GM12864 (cell line): ENCODE data around the gene LDHAL6A.

Experiments
- DNase-seq: peaks from one replicate; pipeline ENCODE4 v3.0.0-alpha.2; 2011; ENCODE audit warnings: low read depth
- H3K4me3 ChIP-seq: 2 replicates; pipeline ENCODE4 v1.5.1; 2011; ENCODE audit warnings: mild to moderate bottlenecking, low read depth, low read length, control low read depth
- TF ChIP-seq, protein P1 (sequence below): IDR thresholded peaks from 2 replicates; pipeline ENCODE4 v1.5.1; 2011; ENCODE audit warnings: low read depth, mild to moderate bottlenecking, moderate library complexity, low read length, control low read depth, inconsistent platforms; ENCODE audit errors: missing control alignments

Gene LDHAL6A

DNA sequence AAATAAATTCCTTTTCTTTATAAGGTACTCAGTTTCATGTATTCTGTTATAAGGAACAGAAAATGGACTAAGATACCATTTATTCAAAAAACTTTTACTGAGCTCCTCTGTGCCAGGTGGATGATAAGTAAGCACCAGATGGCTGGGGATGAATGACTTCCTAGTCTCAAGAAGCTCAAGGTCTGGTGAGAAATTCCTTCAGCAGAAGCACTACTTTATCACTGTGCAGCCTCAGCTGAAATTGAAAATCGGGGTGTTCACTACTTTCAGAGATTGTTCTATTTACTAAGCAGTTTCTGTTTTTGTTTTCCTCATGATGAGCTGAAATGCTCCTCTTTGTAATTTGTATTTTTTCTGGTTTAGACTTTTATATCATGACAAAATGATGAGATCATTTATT, 7.8 kb downstream of the LDHAL6A start:
- TF ChIP-seq, protein P1, sequence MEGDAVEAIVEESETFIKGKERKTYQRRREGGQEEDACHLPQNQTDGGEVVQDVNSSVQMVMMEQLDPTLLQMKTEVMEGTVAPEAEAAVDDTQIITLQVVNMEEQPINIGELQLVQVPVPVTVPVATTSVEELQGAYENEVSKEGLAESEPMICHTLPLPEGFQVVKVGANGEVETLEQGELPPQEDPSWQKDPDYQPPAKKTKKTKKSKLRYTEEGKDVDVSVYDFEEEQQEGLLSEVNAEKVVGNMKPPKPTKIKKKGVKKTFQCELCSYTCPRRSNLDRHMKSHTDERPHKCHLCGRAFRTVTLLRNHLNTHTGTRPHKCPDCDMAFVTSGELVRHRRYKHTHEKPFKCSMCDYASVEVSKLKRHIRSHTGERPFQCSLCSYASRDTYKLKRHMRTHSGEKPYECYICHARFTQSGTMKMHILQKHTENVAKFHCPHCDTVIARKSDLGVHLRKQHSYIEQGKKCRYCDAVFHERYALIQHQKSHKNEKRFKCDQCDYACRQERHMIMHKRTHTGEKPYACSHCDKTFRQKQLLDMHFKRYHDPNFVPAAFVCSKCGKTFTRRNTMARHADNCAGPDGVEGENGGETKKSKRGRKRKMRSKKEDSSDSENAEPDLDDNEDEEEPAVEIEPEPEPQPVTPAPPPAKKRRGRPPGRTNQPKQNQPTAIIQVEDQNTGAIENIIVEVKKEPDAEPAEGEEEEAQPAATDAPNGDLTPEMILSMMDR: no peak
- DNase-seq: peak; percentile 45
- H3K4me3 ChIP-seq: no peak overlapping the region

DNA sequence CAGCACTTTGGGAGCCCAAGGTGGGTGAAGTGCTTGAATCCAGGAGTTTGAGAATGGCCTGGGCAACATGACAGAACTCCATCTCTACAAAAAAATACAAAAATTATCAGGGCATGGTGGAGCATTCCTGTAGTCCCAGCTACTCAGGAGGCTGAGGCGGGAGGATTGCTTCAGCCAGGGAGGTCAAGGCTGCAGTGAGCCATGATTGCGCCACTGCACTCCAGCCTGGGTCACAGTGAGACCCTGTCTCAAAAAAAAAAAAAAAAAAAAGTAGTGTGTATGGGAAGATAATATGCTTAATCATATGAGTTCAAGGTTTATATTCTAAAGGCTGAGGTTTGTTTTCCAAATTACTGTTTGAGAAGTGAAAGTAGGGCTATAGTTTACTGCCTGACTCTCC, 10.7 kb downstream of the LDHAL6A start:
- DNase-seq: no peak
- H3K4me3 ChIP-seq: no peak overlapping the region
- TF ChIP-seq, protein P1: no peak

DNA sequence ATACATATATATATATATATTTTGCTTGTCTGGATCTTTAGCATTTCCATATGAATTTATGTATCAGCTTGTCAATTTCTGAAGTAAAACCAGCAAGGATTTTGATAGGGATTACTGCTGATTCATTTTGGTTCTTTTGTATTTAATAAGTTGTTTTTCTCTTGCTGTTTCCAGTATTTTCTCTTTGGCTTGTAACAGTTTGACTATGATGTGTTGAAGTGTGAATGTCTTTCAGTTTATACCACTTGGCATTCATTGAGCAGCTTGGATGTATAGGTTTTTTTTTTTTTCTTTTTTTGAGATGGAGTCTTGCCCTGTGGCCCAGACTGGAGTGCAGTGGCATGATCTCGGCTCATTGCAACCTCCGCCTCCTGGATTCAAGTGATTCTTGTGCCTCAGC, 12.4 kb downstream of the LDHAL6A start:
- TF ChIP-seq, protein P1: no peak
- H3K4me3 ChIP-seq: no peak overlapping the region
- DNase-seq: no peak

- no peak for DNase-seq
- no peak overlapping the region for H3K4me3 ChIP-seq
- TF ChIP-seq, protein P1: no peak
Observed at GRCh38 chr11:18468961-18469360, 13.3 kb downstream of the LDHAL6A start.

- no peak overlapping the region for H3K4me3 ChIP-seq
- no peak for DNase-seq
- TF ChIP-seq, protein P1: no peak
Observed at GRCh38 chr11:18471995-18472394, 16.3 kb downstream of the LDHAL6A start.

- TF ChIP-seq, protein P1: no peak
- DNase-seq: no peak
- H3K4me3 ChIP-seq: no peak overlapping the region
Observed at GRCh38 chr11:18472587-18472986, 16.9 kb downstream of the LDHAL6A start.

DNA sequence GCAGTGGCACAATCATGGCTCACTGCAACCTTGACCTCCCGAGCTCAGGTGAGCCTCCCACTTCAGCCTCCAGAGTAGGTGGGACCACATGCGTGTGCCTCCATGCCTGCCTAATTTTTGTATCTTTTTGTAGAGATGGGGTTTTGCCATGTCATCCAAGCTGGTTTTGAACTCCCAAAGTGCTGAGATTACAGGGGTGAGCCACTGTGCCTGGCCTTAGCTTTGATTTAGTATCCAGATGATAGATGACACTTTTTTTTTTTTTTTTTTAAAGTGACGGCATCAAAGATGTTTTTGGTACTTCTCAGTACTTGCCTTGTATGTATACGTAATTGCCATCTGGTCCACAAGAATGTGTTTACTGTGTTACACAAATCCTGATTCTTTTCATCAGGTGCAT, 23.4 kb downstream of the LDHAL6A start:
- no peak for DNase-seq
- H3K4me3 ChIP-seq: no peak overlapping the region
- TF ChIP-seq, protein P1: no peak
